GM23338 (cell line): ENCODE data around the gene CX3CL1. TPM values are rescaled to one million over a fixed set of nuclear protein-coding genes. Genes with fewer than 3 reads are reported as not detected.

Experiments used
- ATAC-seq: fragments of 200-7000 bp; cut with Tn5 transposase; 3 replicates; pipeline ENCODE4 v1.9.1; 2020
- DNase-seq: peaks from one replicate; pipeline ENCODE4 v3.0.0-alpha.2; 2015; ENCODE audit warnings: low spot score
- H2AFZ ChIP-seq: fragments of 200-600 bp; sonication (generic); 2 replicates; pipeline ENCODE4 v1.8.0; 2016; ENCODE audit warnings: antibody characterized with exemption, mild to moderate bottlenecking, moderate library complexity
- H3F3A ChIP-seq: fragments of 200-600 bp; sonication (generic); replicated peaks from 2 replicates; pipeline ENCODE4 v1.8.0; 2017; ENCODE audit warnings: antibody characterized with exemption, mixed run types, low read depth
- H3K27ac ChIP-seq: fragments of 200-600 bp; sonication (generic); 2 replicates; pipeline ENCODE4 v1.6.1; 2016; ENCODE audit warnings: low read depth
- H3K27me3 ChIP-seq: fragments of 200-600 bp; sonication (generic); 2 replicates; pipeline ENCODE4 v1.8.0; 2016; ENCODE audit warnings: mild to moderate bottlenecking, mixed run types, moderate library complexity; ENCODE audit not compliant: insufficient read depth
- H3K36me3 ChIP-seq: fragments of 200-600 bp; sonication (generic); 2 replicates; pipeline ENCODE4 v1.8.0; 2016; ENCODE audit warnings: mild to moderate bottlenecking; ENCODE audit not compliant: insufficient read depth
- H3K4me1 ChIP-seq: fragments of 200-600 bp; sonication (generic); 2 replicates; pipeline ENCODE4 v1.8.0; 2016; ENCODE audit warnings: mild to moderate bottlenecking, moderate library complexity; ENCODE audit not compliant: insufficient read depth
- H3K4me2 ChIP-seq: fragments of 200-600 bp; sonication (generic); 2 replicates; pipeline ENCODE4 v1.7.1; 2017; ENCODE audit warnings: mixed run types
- H3K4me3 ChIP-seq: fragments of 200-600 bp; sonication (generic); 2 replicates; pipeline ENCODE4 v1.6.1; 2016; ENCODE audit warnings: mixed run types
- H3K79me2 ChIP-seq: fragments of 200-600 bp; sonication (generic); replicated peaks from 2 replicates; pipeline ENCODE4 v1.8.0; 2017; ENCODE audit warnings: mild to moderate bottlenecking; ENCODE audit not compliant: insufficient read depth
- H3K9me2 ChIP-seq: fragments of 200-600 bp; sonication (generic); 2 replicates; pipeline ENCODE4 v1.8.0; 2017; ENCODE audit not compliant: insufficient read depth
- H4K20me1 ChIP-seq: fragments of 200-600 bp; sonication (generic); replicated peaks from 2 replicates; pipeline ENCODE4 v1.8.0; 2017; ENCODE audit warnings: mild to moderate bottlenecking; ENCODE audit not compliant: insufficient read depth
- H3K27ac Mint-ChIP-seq: 2 replicates; pipeline ENCODE4 v1.8.0; 2020; ENCODE audit warnings: inconsistent platforms, mild to moderate bottlenecking, moderate library complexity, mixed read lengths
- H3K27me3 Mint-ChIP-seq: 3 replicates; pipeline ENCODE4 v1.8.0; 2022; ENCODE audit warnings: low read depth, mild to moderate bottlenecking, moderate library complexity, mixed read lengths, inconsistent platforms; ENCODE audit not compliant: insufficient read depth, poor library complexity
- H3K36me3 Mint-ChIP-seq: 3 replicates; pipeline ENCODE4 v1.8.0; 2021; ENCODE audit warnings: low read depth, mild to moderate bottlenecking, inconsistent platforms, moderate library complexity, mixed read lengths
- H3K4me1 Mint-ChIP-seq: 3 replicates; pipeline ENCODE4 v1.8.0; 2020; ENCODE audit warnings: mild to moderate bottlenecking, inconsistent platforms, mixed read lengths
- H3K4me3 Mint-ChIP-seq: 3 replicates; pipeline ENCODE4 v1.8.0; 2021; ENCODE audit warnings: moderate library complexity, mild to moderate bottlenecking, inconsistent platforms, mixed read lengths
- H3K9me3 Mint-ChIP-seq: 3 replicates; pipeline ENCODE4 v1.8.0; 2020; ENCODE audit warnings: moderate library complexity, mild to moderate bottlenecking, inconsistent platforms, mixed read lengths
- EZH2 ChIP-seq: fragments of 200-600 bp; sonication (generic); IDR thresholded peaks from one replicate; pipeline ENCODE4 v1.8.0; 2017; ENCODE audit warnings: antibody characterized with exemption, mild to moderate bottlenecking, low read depth; ENCODE audit not compliant: unreplicated experiment
- NANOG ChIP-seq: IDR thresholded peaks from 2 replicates; pipeline ENCODE4 v1.6.1; 2016; ENCODE audit warnings: antibody characterized with exemption, borderline replicate concordance
- POLR2AphosphoS5 ChIP-seq: IDR thresholded peaks from 2 replicates; pipeline ENCODE4 v1.6.1; 2016; ENCODE audit warnings: antibody characterized with exemption, low read depth
- ZNF114 ChIP-seq: fragments of 250-450 bp; sonication (Bioruptor Pico); IDR thresholded peaks from 2 replicates; pipeline ENCODE4 v1.5.0; 2020; ENCODE audit warnings: mild to moderate bottlenecking, moderate library complexity
- polyA plus RNA-seq: library from polyadenylated mRNA; unstranded; fragments of >200 nt; fragmentation: Nextera tagmentation; extraction: Ambion mirVana; gene quantifications from 2 replicates; pipeline ENCODE4 v1.2.1, GENCODE V29; 2016
- total RNA-seq: library from RNA; depleted of rRNA; stranded (reverse); fragments of >200 nt; shearing (Covaris generic); gene quantifications from 2 replicates; pipeline ENCODE4 v1.2.3, GENCODE V29; 2014
- TF ChIP-seq, protein P1 (sequence below): fragments of 250-450 bp; sonication (Bioruptor Pico); IDR thresholded peaks from 2 replicates; pipeline ENCODE4 v1.5.0; 2020; ENCODE audit warnings: mild to moderate bottlenecking, moderate library complexity
- TF ChIP-seq, protein P2 (sequence below): IDR thresholded peaks from 2 replicates; pipeline ENCODE4 v1.6.1; 2016; ENCODE audit warnings: antibody characterized with exemption

CX3CL1 gene
- total and polyA plus RNA-seq, 2 experiments from 2014 or later: 0.24 to 2.8 TPM

DNA sequence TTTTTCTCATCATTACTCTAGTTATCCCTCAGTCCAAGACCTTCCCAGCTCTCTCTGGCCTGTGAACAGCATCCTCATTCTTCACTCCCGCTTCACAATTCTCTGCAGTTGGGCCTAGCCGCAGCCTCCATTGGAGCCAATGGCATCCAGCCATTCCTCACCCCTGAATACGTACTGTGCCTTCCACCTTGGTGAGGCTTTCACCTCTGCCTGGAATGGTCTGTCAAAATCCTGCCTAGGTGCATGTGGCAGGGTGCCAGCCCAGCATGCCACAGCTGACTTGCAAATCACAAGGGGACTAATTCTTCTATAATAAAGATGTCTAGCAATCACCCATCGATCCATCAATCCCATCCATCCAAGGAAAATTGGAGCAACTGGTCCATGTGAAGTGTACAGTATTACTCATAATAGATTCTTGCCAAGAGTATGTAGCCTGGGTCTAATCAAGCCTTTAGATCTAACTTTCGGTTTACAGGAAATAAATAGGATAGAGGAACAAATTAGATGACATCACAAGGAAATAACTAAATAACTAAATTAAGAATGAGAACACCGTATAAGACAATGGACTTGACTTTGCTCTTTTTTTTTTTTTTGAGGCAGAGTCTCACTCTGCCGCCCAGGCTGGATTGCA lies 5.1 kb upstream of the CX3CL1 start (continued):
- TF ChIP-seq, protein P1, sequence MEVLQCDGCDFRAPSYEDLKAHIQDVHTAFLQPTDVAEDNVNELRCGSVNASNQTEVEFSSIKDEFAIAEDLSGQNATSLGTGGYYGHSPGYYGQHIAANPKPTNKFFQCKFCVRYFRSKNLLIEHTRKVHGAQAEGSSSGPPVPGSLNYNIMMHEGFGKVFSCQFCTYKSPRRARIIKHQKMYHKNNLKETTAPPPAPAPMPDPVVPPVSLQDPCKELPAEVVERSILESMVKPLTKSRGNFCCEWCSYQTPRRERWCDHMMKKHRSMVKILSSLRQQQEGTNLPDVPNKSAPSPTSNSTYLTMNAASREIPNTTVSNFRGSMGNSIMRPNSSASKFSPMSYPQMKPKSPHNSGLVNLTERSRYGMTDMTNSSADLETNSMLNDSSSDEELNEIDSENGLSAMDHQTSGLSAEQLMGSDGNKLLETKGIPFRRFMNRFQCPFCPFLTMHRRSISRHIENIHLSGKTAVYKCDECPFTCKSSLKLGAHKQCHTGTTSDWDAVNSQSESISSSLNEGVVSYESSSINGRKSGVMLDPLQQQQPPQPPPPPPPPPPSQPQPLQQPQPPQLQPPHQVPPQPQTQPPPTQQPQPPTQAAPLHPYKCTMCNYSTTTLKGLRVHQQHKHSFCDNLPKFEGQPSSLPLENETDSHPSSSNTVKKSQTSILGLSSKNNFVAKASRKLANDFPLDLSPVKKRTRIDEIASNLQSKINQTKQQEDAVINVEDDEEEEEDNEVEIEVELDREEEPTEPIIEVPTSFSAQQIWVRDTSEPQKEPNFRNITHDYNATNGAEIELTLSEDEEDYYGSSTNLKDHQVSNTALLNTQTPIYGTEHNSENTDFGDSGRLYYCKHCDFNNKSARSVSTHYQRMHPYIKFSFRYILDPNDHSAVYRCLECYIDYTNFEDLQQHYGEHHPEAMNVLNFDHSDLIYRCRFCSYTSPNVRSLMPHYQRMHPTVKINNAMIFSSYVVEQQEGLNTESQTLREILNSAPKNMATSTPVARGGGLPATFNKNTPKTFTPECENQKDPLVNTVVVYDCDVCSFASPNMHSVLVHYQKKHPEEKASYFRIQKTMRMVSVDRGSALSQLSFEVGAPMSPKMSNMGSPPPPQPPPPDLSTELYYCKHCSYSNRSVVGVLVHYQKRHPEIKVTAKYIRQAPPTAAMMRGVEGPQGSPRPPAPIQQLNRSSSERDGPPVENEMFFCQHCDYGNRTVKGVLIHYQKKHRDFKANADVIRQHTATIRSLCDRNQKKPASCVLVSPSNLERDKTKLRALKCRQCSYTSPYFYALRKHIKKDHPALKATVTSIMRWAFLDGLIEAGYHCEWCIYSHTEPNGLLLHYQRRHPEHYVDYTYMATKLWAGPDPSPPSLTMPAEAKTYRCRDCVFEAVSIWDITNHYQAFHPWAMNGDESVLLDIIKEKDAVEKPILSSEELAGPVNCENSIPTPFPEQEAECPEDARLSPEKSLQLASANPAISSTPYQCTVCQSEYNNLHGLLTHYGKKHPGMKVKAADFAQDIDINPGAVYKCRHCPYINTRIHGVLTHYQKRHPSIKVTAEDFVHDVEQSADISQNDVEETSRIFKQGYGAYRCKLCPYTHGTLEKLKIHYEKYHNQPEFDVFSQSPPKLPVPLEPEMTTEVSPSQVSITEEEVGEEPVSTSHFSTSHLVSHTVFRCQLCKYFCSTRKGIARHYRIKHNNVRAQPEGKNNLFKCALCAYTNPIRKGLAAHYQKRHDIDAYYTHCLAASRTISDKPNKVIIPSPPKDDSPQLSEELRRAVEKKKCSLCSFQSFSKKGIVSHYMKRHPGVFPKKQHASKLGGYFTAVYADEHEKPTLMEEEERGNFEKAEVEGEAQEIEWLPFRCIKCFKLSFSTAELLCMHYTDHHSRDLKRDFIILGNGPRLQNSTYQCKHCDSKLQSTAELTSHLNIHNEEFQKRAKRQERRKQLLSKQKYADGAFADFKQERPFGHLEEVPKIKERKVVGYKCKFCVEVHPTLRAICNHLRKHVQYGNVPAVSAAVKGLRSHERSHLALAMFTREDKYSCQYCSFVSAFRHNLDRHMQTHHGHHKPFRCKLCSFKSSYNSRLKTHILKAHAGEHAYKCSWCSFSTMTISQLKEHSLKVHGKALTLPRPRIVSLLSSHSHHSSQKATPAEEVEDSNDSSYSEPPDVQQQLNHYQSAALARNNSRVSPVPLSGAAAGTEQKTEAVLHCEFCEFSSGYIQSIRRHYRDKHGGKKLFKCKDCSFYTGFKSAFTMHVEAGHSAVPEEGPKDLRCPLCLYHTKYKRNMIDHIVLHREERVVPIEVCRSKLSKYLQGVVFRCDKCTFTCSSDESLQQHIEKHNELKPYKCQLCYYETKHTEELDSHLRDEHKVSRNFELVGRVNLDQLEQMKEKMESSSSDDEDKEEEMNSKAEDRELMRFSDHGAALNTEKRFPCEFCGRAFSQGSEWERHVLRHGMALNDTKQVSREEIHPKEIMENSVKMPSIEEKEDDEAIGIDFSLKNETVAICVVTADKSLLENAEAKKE (CRISPR knock-in tag): no peak
- TF ChIP-seq ZNF114 (CRISPR knock-in tag): no peak

DNA sequence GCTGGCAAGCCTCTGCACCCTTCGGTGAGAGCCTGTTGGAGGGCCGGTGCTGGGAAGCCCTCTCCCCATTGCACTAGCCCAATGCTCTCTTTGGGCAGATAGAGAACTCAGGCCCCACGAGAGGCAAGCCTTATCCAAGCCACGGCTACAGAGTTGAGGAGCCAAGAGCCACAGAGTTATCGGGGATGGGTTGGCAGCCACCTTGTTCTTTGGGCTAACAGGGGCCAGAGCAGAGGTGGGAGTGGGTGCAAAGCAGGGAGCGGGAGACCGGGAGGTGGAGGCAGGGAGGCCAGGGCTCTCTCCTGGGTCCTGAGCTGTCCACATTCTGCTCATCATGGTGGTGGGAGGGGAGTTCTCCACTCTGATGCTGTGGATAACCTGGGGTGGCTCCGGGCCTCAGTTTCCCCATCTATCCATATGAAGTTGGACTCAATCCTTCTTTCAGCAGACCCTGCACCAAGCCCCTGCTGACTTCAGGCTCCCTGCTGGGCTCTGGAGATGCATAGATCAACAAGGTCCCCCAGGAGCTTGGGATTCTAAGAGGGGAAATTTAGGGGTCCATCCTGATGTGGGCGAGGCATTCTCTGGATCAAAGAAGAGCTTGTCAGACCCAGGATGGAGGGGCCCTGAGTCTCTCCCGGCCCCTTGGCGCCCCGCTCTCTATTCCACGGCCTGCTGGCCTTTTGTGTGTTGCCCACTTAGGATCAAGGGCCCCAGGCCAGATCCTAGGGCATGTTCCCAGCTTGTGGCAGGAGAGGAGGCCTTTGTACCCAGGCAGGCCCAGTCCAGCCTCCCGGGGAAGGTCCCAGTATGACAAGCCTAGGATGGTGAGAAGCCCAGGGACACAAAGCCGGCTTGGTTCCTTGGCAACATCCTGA lies 557 bp upstream of the CX3CL1 start:
- Histone ChIP-seq H3K79me2 (no peaks in the 10 kb centered on the region), H2AFZ (peak overlapping the region; percentile 99), H3K27ac (no peak overlapping the region), H3K4me3 (peak overlapping the region; percentile 46; the same call in 1 of the 2 replicates), H3K27me3 (no peaks in the 10 kb centered on the region), H3F3A (no peaks in the 10 kb centered on the region), H4K20me1 (no peaks in the 10 kb centered on the region), H3K4me2 (peak overlapping the region; percentile 75), H3K9me2 (peaks cover 3% of the 10 kb centered on the region; the same call in 1 of the 2 replicates), H3K36me3 (no peaks in the 10 kb centered on the region), H3K4me1 (peaks cover 18% of the 10 kb centered on the region)
- Mint-ChIP-seq H3K27me3 (peaks cover 10% of the 10 kb centered on the region), H3K36me3 (no peaks in the 10 kb centered on the region), H3K4me1 (peaks cover 23% of the 10 kb centered on the region), H3K4me3 (no peak overlapping the region), H3K27ac (no peak overlapping the region), H3K9me3 (no peaks in the 10 kb centered on the region; the same call in 2 of the 3 replicates)
- ATAC-seq (no peak), DNase-seq (no peak)
- TF ChIP-seq EZH2 (no peak), ZNF114 (CRISPR knock-in tag) (no peak), POLR2AphosphoS5 (no peak), NANOG (no peak)
- TF ChIP-seq, protein P2, sequence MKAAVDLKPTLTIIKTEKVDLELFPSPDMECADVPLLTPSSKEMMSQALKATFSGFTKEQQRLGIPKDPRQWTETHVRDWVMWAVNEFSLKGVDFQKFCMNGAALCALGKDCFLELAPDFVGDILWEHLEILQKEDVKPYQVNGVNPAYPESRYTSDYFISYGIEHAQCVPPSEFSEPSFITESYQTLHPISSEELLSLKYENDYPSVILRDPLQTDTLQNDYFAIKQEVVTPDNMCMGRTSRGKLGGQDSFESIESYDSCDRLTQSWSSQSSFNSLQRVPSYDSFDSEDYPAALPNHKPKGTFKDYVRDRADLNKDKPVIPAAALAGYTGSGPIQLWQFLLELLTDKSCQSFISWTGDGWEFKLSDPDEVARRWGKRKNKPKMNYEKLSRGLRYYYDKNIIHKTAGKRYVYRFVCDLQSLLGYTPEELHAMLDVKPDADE: no peak
- TF ChIP-seq, protein P1 (CRISPR knock-in tag): no peak
